GM12878 (cell line): Measurements from ENCODE around the gene LDLRAD3. TPM values are rescaled to one million over a fixed set of nuclear protein-coding genes. Genes with fewer than 3 reads are reported as not detected.

Experiments used
- ATAC-seq: fragments of 200-7000 bp; cut with Tn5 transposase; 3 replicates; pipeline ENCODE4 v1.9.1; 2020; ENCODE audit warnings: mild to moderate bottlenecking, moderate library complexity
- BruUV-seq: library from RNA; stranded (reverse); fragments of 400-500 nt; replicated peaks from 2 replicates; lab custom pipeline; 2021; lab: Mats Ljungman, UMichigan
- CTCF ChIA-PET: fragments of 300-600 bp; sonication (Branson Sonifier 250); formaldehyde crosslinking; extraction: SDS; loops from one replicate; lab custom pipeline; 2021; ENCODE audit warnings: inconsistent platforms; lab: Yijun Ruan, JAX
- POLR2A ChIA-PET: fragments of 350-600 bp; formaldehyde crosslinking; extraction: SDS; loops from one replicate; lab custom pipeline; 2021; ENCODE audit warnings: inconsistent platforms; lab: Charles Lee
- RAD21 ChIA-PET: fragments of 300-600 bp; sonication (Branson Sonifier 250); formaldehyde crosslinking; loops from one replicate; lab custom pipeline; 2023; ENCODE audit warnings: antibody characterized with exemption; ENCODE audit not compliant: unreplicated experiment; lab: Charles Lee
- SMC1A ChIA-PET: fragments of 300-600 bp; sonication (Branson Sonifier 250); formaldehyde crosslinking; loops from one replicate; lab custom pipeline; 2023; ENCODE audit not compliant: unreplicated experiment, uncharacterized antibody; lab: Charles Lee
- DNase-seq: peaks from one replicate; pipeline ENCODE4 v3.0.0-alpha.2; 2011; ENCODE audit warnings: low read depth, low spot score
- FAIRE-seq: peaks from 3 replicates; lab custom pipeline; 2011; peaks lifted over from hg19 to GRCh38; lab: Jason Lieb, UNC
- H2AFZ ChIP-seq: 2 replicates; pipeline ENCODE4 v1.6.0; 2011; ENCODE audit warnings: low read depth, low read length, control low read depth; ENCODE audit not compliant: control insufficient read depth
- H3K27ac ChIP-seq: 2 replicates; pipeline ENCODE4 v1.5.1; 2011; ENCODE audit warnings: control low read depth; ENCODE audit not compliant: control insufficient read depth, insufficient read depth
- H3K27me3 ChIP-seq, 2 experiments: replicated peaks in 1 of 2; 2 replicates each; pipeline versions ENCODE4 v1.6.0 to v1.6.1; 2011; ENCODE audit warnings: low read length in 1 of 2; ENCODE audit not compliant: control insufficient read depth in 2 of 2, insufficient read depth in 2 of 2
- H3K36me3 ChIP-seq, 2 experiments: 2 replicates each; pipeline ENCODE4 v1.5.1; 2011; ENCODE audit warnings: low read length in 1 of 2; ENCODE audit not compliant: control insufficient read depth in 2 of 2, insufficient read depth in 2 of 2
- H3K4me1 ChIP-seq: 2 replicates; pipeline ENCODE4 v1.6.1; 2011; ENCODE audit warnings: mild to moderate bottlenecking, low read length, moderate library complexity, mixed read lengths; ENCODE audit not compliant: control insufficient read depth, insufficient read depth
- H3K4me2 ChIP-seq: 2 replicates; pipeline ENCODE4 v1.6.0; 2011; ENCODE audit warnings: control low read depth; ENCODE audit not compliant: control insufficient read depth, insufficient read depth
- H3K4me3 ChIP-seq: fragments of 200-600 bp; sonication (generic); 2 replicates; pipeline ENCODE4 v1.5.1; 2016
- H3K79me2 ChIP-seq: 2 replicates; pipeline ENCODE4 v1.6.0; 2011; ENCODE audit warnings: low read length; ENCODE audit not compliant: control insufficient read depth, insufficient read depth
- H3K9ac ChIP-seq: 2 replicates; pipeline ENCODE4 v1.8.0; 2011; ENCODE audit warnings: low read length, control low read depth, mixed read lengths; ENCODE audit not compliant: control insufficient read depth, insufficient read depth
- H3K9me3 ChIP-seq: replicated peaks from 3 replicates; pipeline ENCODE4 v1.5.1; 2011; ENCODE audit warnings: mild to moderate bottlenecking, low read length; ENCODE audit not compliant: control insufficient read depth, insufficient read depth
- H4K20me1 ChIP-seq: 2 replicates; pipeline ENCODE4 v1.6.0; 2011; ENCODE audit not compliant: control insufficient read depth, insufficient read depth
- DPF2 ChIP-seq: fragments of 450-650 bp; IDR thresholded peaks from 2 replicates; pipeline ENCODE4 v1.6.1; 2017; ENCODE audit warnings: mild to moderate bottlenecking
- EZH2 ChIP-seq: IDR thresholded peaks from 2 replicates; pipeline ENCODE4 v1.6.1; 2012; ENCODE audit warnings: low read depth, mild to moderate bottlenecking, control low read depth, inconsistent platforms, low read length, borderline replicate concordance; ENCODE audit not compliant: control insufficient read depth
- FOXK2 ChIP-seq: fragments of 450-650 bp; IDR thresholded peaks from 2 replicates; pipeline ENCODE4 v1.6.1; 2017; ENCODE audit warnings: mild to moderate bottlenecking, moderate library complexity
- MLLT1 ChIP-seq: fragments of 450-650 bp; IDR thresholded peaks from 2 replicates; pipeline ENCODE4 v1.6.1; 2016; ENCODE audit warnings: mild to moderate bottlenecking
- RELB ChIP-seq: fragments of 450-650 bp; IDR thresholded peaks from 2 replicates; pipeline ENCODE4 v1.6.1; 2017; ENCODE audit warnings: low read depth, mild to moderate bottlenecking, moderate library complexity
- RUNX3 ChIP-seq: IDR thresholded peaks from 2 replicates; pipeline ENCODE4 v1.6.1; 2012; ENCODE audit warnings: low read length, inconsistent platforms
- SMAD1 ChIP-seq: fragments of 450-650 bp; IDR thresholded peaks from 2 replicates; pipeline ENCODE4 v1.6.1; 2018; ENCODE audit warnings: mild to moderate bottlenecking, low read depth; ENCODE audit not compliant: partially characterized antibody
- ZBED1 ChIP-seq: IDR thresholded peaks from 2 replicates; pipeline ENCODE4 v1.6.1; 2016; ENCODE audit warnings: borderline replicate concordance
- ZBTB4 ChIP-seq: fragments of 450-650 bp; formaldehyde crosslinking; IDR thresholded peaks from 2 replicates; pipeline ENCODE4 v1.4.0; 2022; ENCODE audit warnings: mild to moderate bottlenecking, moderate library complexity
- WGBS: methylation state at CpG from one replicate; pipeline ENCODE4 v1.1.6; 2016; ENCODE audit warnings: low lambda C conversion rate; ENCODE audit not compliant: insufficient replicate concordance, insufficient coverage; ENCODE audit errors: missing lambda C conversion rate; 5-methylcytosine and 5-hydroxymethylcytosine counted together
- in situ Hi-C: fragments of 300-500 bp; cut with MboI; formaldehyde crosslinking; loops from 9 replicates; pipeline ENCODE4 v1.14.3; 2018; ENCODE audit warnings: mixed read lengths
- intact Hi-C: fragments of 100-400 bp; cut with micrococcal nuclease; formaldehyde crosslinking; loops from one replicate; pipeline ENCODE4 v1.14.2; 2022; ENCODE audit not compliant: unreplicated experiment
- polyA plus RNA-seq, 11 experiments: library from polyadenylated mRNA; depleted of rRNA in 4 of 11; unstranded in 6 of 11; stranded (reverse) in 5 of 11; fragments of >200 nt; fragmentation: Nextera tagmentation in 4 of 11; fragmentation: Illumina TruSeq in 1 of 11; extraction: Ambion mirVana in 4 of 11; extraction: Trizol in 1 of 11; gene quantifications; 1 replicate in 1 of 11; 2 replicates in 10 of 11; pipeline versions ENCODE4 v1.2.1 to v1.2.3, GENCODE V29; 2011 to 2016; ENCODE audit warnings: inconsistent platforms in 2 of 11, missing spikeins in 2 of 11, low read depth in 1 of 11
- total RNA-seq, 4 experiments: library from RNA; depleted of rRNA in 3 of 4; stranded (reverse); fragments of >200 nt in 3 of 4; fragmentation: Illumina TruSeq in 1 of 4; extraction: Trizol in 1 of 4; gene quantifications; 2 replicates each; pipeline versions ENCODE4 v1.2.1 to v1.2.3, GENCODE V29; 2013 to 2021
- TF ChIP-seq, protein P1 (sequence below): fragments of 150-350 bp; IDR thresholded peaks from 2 replicates; pipeline ENCODE4 v1.6.1; 2014; ENCODE audit warnings: mild to moderate bottlenecking, low read depth, low read length

Gene LDLRAD3
- total and polyA plus RNA-seq, 10 of the 15 experiments (the other 5 are each of a cell fraction or from before 2014, with no cell fraction given) = 2.5 to 17.2 (median 10.7) TPM

DNA sequence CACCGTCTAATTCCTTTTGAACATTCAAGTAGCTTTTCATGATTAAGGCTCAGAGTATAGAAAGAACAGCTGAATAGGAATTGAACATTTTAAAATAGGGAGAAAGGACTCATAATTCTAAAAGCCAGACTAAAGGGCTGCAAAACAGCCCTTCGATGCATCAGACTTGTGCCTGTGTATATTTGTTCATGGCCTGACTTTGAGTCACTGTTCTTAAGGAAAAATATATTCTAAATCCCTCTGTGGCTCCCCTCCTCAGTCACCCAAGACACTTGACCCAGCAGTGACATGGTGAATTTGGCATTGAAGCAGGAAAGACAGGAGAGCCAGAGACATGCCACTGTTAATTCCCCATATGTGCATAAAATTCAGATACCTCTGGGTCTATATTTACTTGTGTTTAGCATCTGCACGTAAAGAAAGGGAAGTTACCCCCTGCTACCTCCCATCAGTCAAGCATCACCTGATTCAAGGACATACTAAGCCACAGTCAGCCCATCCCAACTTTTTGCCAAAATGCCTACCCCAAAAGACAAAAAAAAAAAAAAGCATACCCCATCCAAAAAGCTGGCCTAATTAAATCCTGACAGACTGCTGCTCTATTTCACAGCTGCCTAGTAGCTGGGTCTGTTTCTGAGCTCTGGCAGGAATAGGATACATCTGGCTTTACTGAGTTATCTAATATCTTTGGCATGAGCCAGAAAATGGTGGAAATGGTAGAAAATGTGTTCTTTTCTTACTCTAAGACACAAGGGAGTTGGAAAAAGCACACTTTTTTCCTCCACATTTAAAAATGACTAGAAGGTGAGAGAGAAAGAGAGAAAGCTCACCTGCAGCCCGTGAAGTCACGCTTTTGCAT lies 251.9 kb downstream of the LDLRAD3 start:
- Histone ChIP-seq H3K79me2 (no peaks in the 10 kb centered on the region), H3K9me3 (no peaks in the 10 kb centered on the region), H3K9ac (no peak overlapping the region), H2AFZ (no peak overlapping the region)
- no peak for FAIRE-seq
- TF ChIP-seq EZH2 = no peak
- no peak for TF ChIP-seq DPF2
- no peak for TF ChIP-seq RUNX3
- TF ChIP-seq, protein P1, sequence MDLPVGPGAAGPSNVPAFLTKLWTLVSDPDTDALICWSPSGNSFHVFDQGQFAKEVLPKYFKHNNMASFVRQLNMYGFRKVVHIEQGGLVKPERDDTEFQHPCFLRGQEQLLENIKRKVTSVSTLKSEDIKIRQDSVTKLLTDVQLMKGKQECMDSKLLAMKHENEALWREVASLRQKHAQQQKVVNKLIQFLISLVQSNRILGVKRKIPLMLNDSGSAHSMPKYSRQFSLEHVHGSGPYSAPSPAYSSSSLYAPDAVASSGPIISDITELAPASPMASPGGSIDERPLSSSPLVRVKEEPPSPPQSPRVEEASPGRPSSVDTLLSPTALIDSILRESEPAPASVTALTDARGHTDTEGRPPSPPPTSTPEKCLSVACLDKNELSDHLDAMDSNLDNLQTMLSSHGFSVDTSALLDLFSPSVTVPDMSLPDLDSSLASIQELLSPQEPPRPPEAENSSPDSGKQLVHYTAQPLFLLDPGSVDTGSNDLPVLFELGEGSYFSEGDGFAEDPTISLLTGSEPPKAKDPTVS = no peak
- TF ChIP-seq FOXK2 = no peak
- no peak for TF ChIP-seq MLLT1
- TF ChIP-seq ZBTB4 (CRISPR knock-in tag) = no peak
- no peak for TF ChIP-seq RELB
- no peak for TF ChIP-seq ZBED1
- no peak for TF ChIP-seq SMAD1
- TF ChIP-seq, all 136 proteins: peak for 0
- ChIA-PET CTCF (interaction anchor here (0.6 to 0.8 kb wide), 2 partner anchors 15 to 43 kb away, joined by 3 read pairs; no protein-coding TSS in a partner anchor), POLR2A (interaction anchor here (0.6 to 0.7 kb wide), 3 partner anchors 10 to 13 kb away, joined by 3 read pairs; no protein-coding TSS in a partner anchor), SMC1A (interaction anchor here (0.6 to 1.7 kb wide), 4 partner anchors 10 to 283 kb away, joined by 3 read pairs; no protein-coding TSS in a partner anchor), RAD21 (interaction anchor here (0.6 to 1.4 kb wide), 3 partner anchors 63 to 283 kb away, joined by 3 to 4 read pairs (median 3); no protein-coding TSS in a partner anchor)
- no peak for ATAC-seq
- no peaks in the 10 kb centered on the region for H4K20me1 ChIP-seq
- H3K4me1 ChIP-seq = no peaks in the 10 kb centered on the region
- H3K27me3 ChIP-seq = no peaks in the 10 kb centered on the region
- BruUV-seq = no TSS peak
- WGBS = 18% methylated on average over 5 of the region's 5 CpGs
- in situ Hi-C loops (no loop called here), intact Hi-C loops (no loop called here)
- no peak overlapping the region for H3K27ac ChIP-seq
- DNase-seq = no peak
- H3K4me2 ChIP-seq = no peak overlapping the region
- no peak overlapping the region for H3K4me3 ChIP-seq
- no peaks in the 10 kb centered on the region; a peak in 1 of 4 replicates for H3K36me3 ChIP-seq
